Suprapubic skin (tissue), 4 donors: ENCODE results near the gene C19orf73. TPM values are rescaled to one million over a fixed set of nuclear protein-coding genes. Genes with fewer than 3 reads are reported as not detected.

Experiments
- DNase-seq, 2 donors: peaks; one replicate each; pipeline ENCODE4 v3.0.0-alpha.2; 2019; ENCODE audit warnings: low spot score in 2 of 2
- H3K27ac ChIP-seq: fragments of 200-600 bp; sonication (generic); one replicate; pipeline ENCODE4 v1.5.1; 2019
- H3K27me3 ChIP-seq: fragments of 200-600 bp; sonication (generic); one replicate; pipeline ENCODE4 v1.5.1; 2019
- H3K36me3 ChIP-seq: fragments of 200-600 bp; sonication (generic); one replicate; pipeline ENCODE4 v1.5.1; 2019
- H3K4me1 ChIP-seq: fragments of 200-600 bp; sonication (generic); one replicate; pipeline ENCODE4 v1.5.1; 2019
- H3K4me3 ChIP-seq: fragments of 200-600 bp; sonication (generic); one replicate; pipeline ENCODE4 v1.5.1; 2019; ENCODE audit warnings: mild to moderate bottlenecking
- H3K9me3 ChIP-seq: fragments of 200-600 bp; sonication (generic); one replicate; pipeline ENCODE4 v1.5.1; 2019
- CTCF ChIP-seq, 2 donors: fragments of 200-600 bp in 1 of 2; fragments of 450-650 bp in 1 of 2; sonication (generic) in 1 of 2; IDR thresholded peaks; one replicate each; pipeline ENCODE4 v1.5.1; 2016 to 2019; ENCODE audit warnings: antibody characterized with exemption in 2 of 2, mild to moderate bottlenecking in 1 of 2, moderate library complexity in 1 of 2
- EP300 ChIP-seq: sonication (generic); formaldehyde crosslinking; IDR thresholded peaks from one replicate; pipeline ENCODE4 v1.6.1; 2017; ENCODE audit warnings: antibody characterized with exemption
- POLR2A ChIP-seq, 2 donors: fragments of 450-650 bp; IDR thresholded peaks; one replicate each; pipeline ENCODE4 v1.6.1; 2017; ENCODE audit warnings: antibody characterized with exemption in 2 of 2, mild to moderate bottlenecking in 2 of 2, moderate library complexity in 2 of 2
- POLR2AphosphoS5 ChIP-seq, 3 donors: sonication (generic); formaldehyde crosslinking; IDR thresholded peaks; one replicate each; pipeline ENCODE4 v1.6.1; 2017; ENCODE audit warnings: antibody characterized with exemption in 3 of 3
- WGBS: methylation state at CpG from one replicate; pipeline ENCODE4 v1.1.5; 2018; 5-methylcytosine and 5-hydroxymethylcytosine counted together
- total RNA-seq, 4 donors: library from RNA; depleted of rRNA; stranded (reverse); fragments of >200 nt; gene quantifications; one replicate each; pipeline ENCODE4 v1.1.0, GENCODE V29; 2016

Gene C19orf73
- total RNA-seq, 4 donors from 2014 or later = 5.2 to 9.3 (median 5.9) TPM; not detected in 1

DNA sequence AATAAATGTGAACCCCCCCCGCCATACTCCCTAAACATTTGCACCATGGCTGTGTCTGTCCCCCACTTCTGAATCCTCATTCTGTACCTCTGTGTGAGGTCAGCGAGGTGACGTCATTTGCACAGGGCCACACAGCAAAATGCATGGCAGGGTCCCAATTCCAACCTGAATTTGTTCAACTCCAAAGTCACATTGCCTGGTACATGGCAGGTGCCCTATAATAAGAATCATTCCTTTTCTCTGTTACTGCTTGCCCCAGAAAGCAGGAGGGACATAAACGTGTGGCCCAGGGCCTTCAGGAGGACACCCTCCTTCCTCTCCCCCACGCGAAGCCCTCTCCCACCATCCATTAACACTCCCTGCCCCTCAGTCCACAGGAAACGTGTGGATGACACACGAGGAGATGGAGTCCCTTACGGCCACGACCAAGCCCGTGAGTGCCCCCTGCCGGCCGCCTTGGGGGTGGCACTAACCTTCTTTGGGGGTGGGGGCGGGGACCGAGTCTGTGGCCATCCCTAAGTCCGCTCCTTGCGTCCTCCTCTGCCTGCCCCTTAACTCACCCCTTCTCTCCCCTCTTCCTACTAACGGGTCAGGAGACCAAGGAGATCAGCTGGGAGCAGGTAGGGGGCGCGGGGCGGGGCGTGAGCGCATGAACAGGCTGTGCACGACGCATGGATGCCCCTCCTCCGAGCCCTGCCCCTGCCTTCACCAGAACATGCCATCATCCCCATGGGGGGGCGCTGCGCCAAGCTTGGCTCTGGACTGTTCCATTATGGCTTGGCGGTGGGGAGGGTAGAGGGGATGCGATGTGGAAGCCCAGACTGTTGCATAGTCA lies 26.8 kb upstream of the C19orf73 start:
- Histone ChIP-seq H3K27ac (no peak overlapping the region), H3K9me3 (no peaks in the 10 kb centered on the region), H3K27me3 (no peaks in the 10 kb centered on the region), H3K36me3 (no peaks in the 10 kb centered on the region), H3K4me1 (peaks cover 47% of the 10 kb centered on the region), H3K4me3 (no peak overlapping the region)
- peak in 1 of 2 donors; percentile 85 for DNase-seq
- TF ChIP-seq CTCF (IDR thresholded peaks at IDR 0.05) (peak; percentile 65 to 91), POLR2AphosphoS5 (IDR thresholded peaks at IDR 0.05) (no peak)
- WGBS = 9% methylated on average over 26 of the region's 30 CpGs

DNA sequence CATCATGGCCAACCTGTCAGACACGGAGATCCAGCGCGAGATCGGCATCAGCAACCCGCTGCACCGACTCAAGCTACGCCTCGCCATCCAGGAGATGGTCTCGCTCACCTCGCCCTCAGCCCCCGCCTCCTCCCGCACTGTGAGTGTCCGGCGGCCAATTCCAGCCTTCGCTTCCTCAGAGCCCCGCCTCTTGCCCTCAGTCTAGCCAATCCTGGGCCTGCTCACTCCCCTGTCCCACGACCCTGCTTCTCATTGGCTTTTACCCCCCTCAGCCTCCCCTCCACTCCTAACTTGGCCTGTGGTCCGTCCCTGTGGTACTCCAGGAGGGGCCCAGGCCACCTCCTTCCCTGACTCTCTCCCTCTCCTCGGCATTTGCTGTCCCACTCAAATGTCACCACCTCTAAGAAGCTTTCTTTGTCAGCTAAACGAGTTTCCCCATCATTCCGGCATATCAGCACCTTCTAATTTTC lies 24.0 kb upstream of the C19orf73 start:
- WGBS = 14% methylated on average over 21 of the region's 21 CpGs
- Histone ChIP-seq H3K4me3 (peak overlapping the region; percentile 46), H3K36me3 (no peaks in the 10 kb centered on the region), H3K27me3 (no peaks in the 10 kb centered on the region), H3K9me3 (no peaks in the 10 kb centered on the region), H3K27ac (no peak overlapping the region), H3K4me1 (peaks cover 25% of the 10 kb centered on the region)
- TF ChIP-seq POLR2A (IDR thresholded peaks at IDR 0.05) = no peak
- TF ChIP-seq POLR2AphosphoS5 (IDR thresholded peaks at IDR 0.05) = no peak
- TF ChIP-seq CTCF (IDR thresholded peaks at IDR 0.05) = no peak
- no peak for TF ChIP-seq EP300
- peak in 1 of 2 donors; percentile 82 for DNase-seq

- Histone ChIP-seq H3K36me3 (no peaks in the 10 kb centered on the region), H3K9me3 (no peaks in the 10 kb centered on the region), H3K27ac (no peak overlapping the region), H3K27me3 (no peaks in the 10 kb centered on the region), H3K4me1 (peaks cover 27% of the 10 kb centered on the region), H3K4me3 (no peak overlapping the region)
- no peak for DNase-seq
- 81% methylated on average over 6 of the region's 6 CpGs for WGBS
- TF ChIP-seq POLR2AphosphoS5 (IDR thresholded peaks at IDR 0.05) (no peak), POLR2A (IDR thresholded peaks at IDR 0.05) (no peak), CTCF (IDR thresholded peaks at IDR 0.05) (no peak)
Observed at GRCh38 chr19:49141352-49141751, 22.4 kb upstream of the C19orf73 start.

DNA sequence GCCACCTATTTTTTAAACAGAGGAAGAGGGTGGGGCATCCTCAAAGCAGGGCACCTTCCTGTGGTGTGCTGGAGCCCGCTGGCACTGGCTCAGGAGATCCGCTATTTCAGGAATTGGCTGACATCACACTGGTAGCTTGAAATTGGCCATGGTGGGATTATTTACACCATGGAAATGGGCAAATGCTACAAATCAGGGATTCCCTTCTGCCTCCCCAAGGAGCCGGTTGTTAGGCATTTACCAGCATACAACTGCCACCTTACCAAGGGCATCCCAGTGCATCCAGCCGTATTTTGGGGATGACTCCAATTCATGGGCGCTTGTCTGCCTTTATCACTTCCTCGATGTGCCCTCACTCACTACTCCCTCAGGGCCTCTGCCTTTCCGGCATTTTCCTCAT lies 22.0 kb upstream of the C19orf73 start:
- no peak overlapping the region for H3K4me3 ChIP-seq
- WGBS = 85% methylated on average over 5 of the region's 7 CpGs
- H3K36me3 ChIP-seq = no peaks in the 10 kb centered on the region

More for the DNA sequence above, 22.0 kb upstream of the C19orf73 start:
- TF ChIP-seq CTCF (IDR thresholded peaks at IDR 0.05) = no peak
- no peak for TF ChIP-seq POLR2A (IDR thresholded peaks at IDR 0.05)
- TF ChIP-seq EP300 = no peak
- no peak for TF ChIP-seq POLR2AphosphoS5 (IDR thresholded peaks at IDR 0.05)
- Histone ChIP-seq H3K9me3 (no peaks in the 10 kb centered on the region), H3K4me1 (peaks cover 25% of the 10 kb centered on the region), H3K27me3 (no peaks in the 10 kb centered on the region), H3K27ac (no peak overlapping the region)
- DNase-seq = no peak
